Liver (tissue), 9 donors: Measurements from ENCODE around the gene KL. TPM values are rescaled to one million over a fixed set of nuclear protein-coding genes. Genes with fewer than 3 reads are reported as not detected.

ENCODE experiments used
- DNase-seq: peaks from one replicate; pipeline ENCODE4 v3.0.0-alpha.2; 2017; ENCODE audit warnings: low spot score
- H3K27ac ChIP-seq, 2 donors: one replicate each; pipeline ENCODE4 v1.7.0; 2013; ENCODE audit warnings: inconsistent platforms in 2 of 2, low read length in 2 of 2, control low read depth in 1 of 2, low read depth in 1 of 2, mild to moderate bottlenecking in 1 of 2
- H3K27me3 ChIP-seq, 4 donors: one replicate each; pipeline versions ENCODE4 v1.6.1 to v1.7.0; 2013; ENCODE audit warnings: low read length in 3 of 4, inconsistent platforms in 1 of 4, mild to moderate bottlenecking in 1 of 4, moderate library complexity in 1 of 4; ENCODE audit not compliant: control insufficient read depth in 4 of 4, insufficient read depth in 4 of 4
- H3K36me3 ChIP-seq, 4 donors: one replicate each; pipeline versions ENCODE4 v1.6.1 to v1.7.0; 2013; ENCODE audit warnings: low read length in 3 of 4, mild to moderate bottlenecking in 3 of 4, low read depth in 1 of 4, moderate library complexity in 1 of 4; ENCODE audit not compliant: control insufficient read depth in 4 of 4, insufficient read depth in 3 of 4
- H3K4me1 ChIP-seq, 4 donors: one replicate each; pipeline versions ENCODE4 v1.6.1 to v1.7.0; 2013; ENCODE audit warnings: low read length in 3 of 4, mild to moderate bottlenecking in 3 of 4, moderate library complexity in 1 of 4; ENCODE audit not compliant: control insufficient read depth in 4 of 4, insufficient read depth in 4 of 4
- H3K4me3 ChIP-seq, 3 donors: one replicate each; pipeline versions ENCODE4 v1.6.1 to v1.7.0; 2013; ENCODE audit warnings: low read length in 3 of 3, control low read depth in 1 of 3, low read depth in 1 of 3, mild to moderate bottlenecking in 1 of 3
- H3K9ac ChIP-seq, 2 donors: one replicate each; pipeline ENCODE4 v1.7.0; 2013; ENCODE audit warnings: low read length in 2 of 2, mild to moderate bottlenecking in 2 of 2, moderate library complexity in 2 of 2, control low read depth in 1 of 2, low read depth in 1 of 2
- H3K9me3 ChIP-seq, 4 donors: one replicate each; pipeline versions ENCODE4 v1.6.1 to v1.7.0; 2013; ENCODE audit warnings: low read length in 3 of 4; ENCODE audit not compliant: control insufficient read depth in 4 of 4
- EGR1 ChIP-seq, 2 donors: IDR thresholded peaks; 2 replicates each; pipeline ENCODE4 v1.6.1; 2016 to 2018; ENCODE audit warnings: antibody characterized with exemption in 2 of 2, low read depth in 2 of 2
- FOXA1 ChIP-seq: IDR thresholded peaks from 2 replicates; pipeline ENCODE4 v1.6.1; 2016; ENCODE audit warnings: antibody characterized with exemption
- FOXA2 ChIP-seq: IDR thresholded peaks from 2 replicates; pipeline ENCODE4 v1.6.1; 2016; ENCODE audit warnings: antibody characterized with exemption
- GABPA ChIP-seq, 2 donors: IDR thresholded peaks in 1 of 2; conservative IDR thresholded peaks in 1 of 2; 2 replicates each; pipeline ENCODE4 v1.6.1; 2016; ENCODE audit warnings: antibody characterized with exemption in 2 of 2, mild to moderate bottlenecking in 1 of 2, moderate library complexity in 1 of 2
- HNF4A ChIP-seq, 2 donors: conservative IDR thresholded peaks; 2 replicates each; pipeline ENCODE4 v1.6.1; 2016; ENCODE audit warnings: antibody characterized with exemption in 2 of 2, mild to moderate bottlenecking in 2 of 2
- HNF4G ChIP-seq: IDR thresholded peaks from 2 replicates; pipeline ENCODE4 v1.6.1; 2016; ENCODE audit warnings: antibody characterized with exemption
- JUND ChIP-seq, 2 donors: IDR thresholded peaks; 2 replicates each; pipeline ENCODE4 v1.6.1; 2016; ENCODE audit warnings: antibody characterized with exemption in 2 of 2
- NR2F2 ChIP-seq: IDR thresholded peaks from 2 replicates; pipeline ENCODE4 v1.6.1; 2016; ENCODE audit warnings: antibody characterized with exemption
- RAD21 ChIP-seq, 2 donors: IDR thresholded peaks; 2 replicates each; pipeline ENCODE4 v1.6.1; 2016; ENCODE audit warnings: antibody characterized with exemption in 2 of 2, mild to moderate bottlenecking in 2 of 2
- RXRA ChIP-seq, 2 donors: IDR thresholded peaks; 2 replicates each; pipeline ENCODE4 v1.6.1; 2017 to 2018; ENCODE audit warnings: antibody characterized with exemption in 2 of 2, mild to moderate bottlenecking in 1 of 2
- SP1 ChIP-seq: IDR thresholded peaks from 2 replicates; pipeline ENCODE4 v1.6.1; 2018; ENCODE audit warnings: antibody characterized with exemption, mild to moderate bottlenecking
- TAF1 ChIP-seq: conservative IDR thresholded peaks from 2 replicates; pipeline ENCODE4 v1.6.1; 2016; ENCODE audit warnings: antibody characterized with exemption, mild to moderate bottlenecking
- YY1 ChIP-seq: IDR thresholded peaks from 2 replicates; pipeline ENCODE4 v1.6.1; 2016; ENCODE audit warnings: antibody characterized with exemption, mild to moderate bottlenecking
- WGBS: extraction: QIAGEN DNeasy Blood & Tissue Kit; methylation state at CpG from one replicate; pipeline ENCODE4 v1.1.7; 2013; 5-methylcytosine and 5-hydroxymethylcytosine counted together
- polyA plus RNA-seq, 2 donors: library from polyadenylated mRNA; stranded (reverse) in 1 of 2; unstranded in 1 of 2; fragments of 200-250 nt in 1 of 2; fragments of >200 nt in 1 of 2; fragmentation: Nextera tagmentation in 1 of 2; extraction: Ambion mirVana in 1 of 2; gene quantifications; one replicate each; pipeline versions ENCODE4 v1.2.1 to v1.2.3, GENCODE V29; 2013 to 2015
- total RNA-seq, 2 donors: library from RNA; depleted of rRNA; stranded (reverse); fragments of >200 nt; gene quantifications; one replicate each; pipeline ENCODE4 v1.2.3, GENCODE V29; 2014
- TF ChIP-seq, protein P1 (sequence below): IDR thresholded peaks from 2 replicates; pipeline ENCODE4 v1.6.1; 2016; ENCODE audit warnings: antibody characterized with exemption
- TF ChIP-seq, protein P2 (sequence below): IDR thresholded peaks from 2 replicates; pipeline ENCODE4 v1.6.1; 2016; ENCODE audit warnings: antibody characterized with exemption
- TF ChIP-seq, protein P3 (sequence below): fragments of 150-350 bp; IDR thresholded peaks from 2 replicates; pipeline ENCODE4 v1.5.1; 2017; ENCODE audit warnings: improper control_type of control experiment, low read depth, low read length; ENCODE audit not compliant: missing input control
- TF ChIP-seq, protein P4 (sequence below): IDR thresholded peaks from 2 replicates; pipeline ENCODE4 v1.6.1; 2016; ENCODE audit warnings: antibody characterized with exemption, mild to moderate bottlenecking
- donor health status: healthy.
- donor health status: healthy.
- donor health status: healthy.
- donor health status: healthy.
- donor health status: healthy.

The KL gene
- total and polyA plus RNA-seq, 4 donors, result 0.13 to 0.92 (median 0.28) TPM

DNA sequence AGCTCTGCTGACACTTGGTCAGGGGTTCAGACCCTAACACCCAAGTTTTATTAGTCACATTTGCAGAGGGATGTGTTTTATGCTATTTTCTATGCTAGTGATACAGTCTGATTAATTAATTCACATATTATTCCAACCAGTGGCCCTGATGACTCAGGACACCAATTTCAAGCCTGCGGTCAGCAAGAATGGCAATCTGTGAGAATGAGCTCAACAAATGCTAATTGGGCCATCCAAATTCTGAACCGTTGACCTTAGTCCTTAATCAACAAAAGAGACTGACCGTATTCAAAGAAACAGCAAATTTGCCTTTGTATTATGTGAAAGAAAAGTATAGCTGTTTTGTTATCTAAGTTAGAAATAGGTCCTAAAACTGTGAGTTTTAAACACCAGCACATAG is 9.6 kb upstream of the KL start:
- H3K9ac ChIP-seq, result no peak overlapping the region
- no peak overlapping the region for H3K4me3 ChIP-seq
- H3K36me3 ChIP-seq, result no peaks in the 10 kb centered on the region
- H3K9me3 ChIP-seq, result peaks cover 3 to 10% (median 3%) of the 10 kb centered on the region in 4 donors
- H3K27ac ChIP-seq, result no peak overlapping the region
- WGBS, result 49% methylated on average over 3 of the region's 3 CpGs
- no peak for TF ChIP-seq GABPA (IDR thresholded peaks at IDR 0.05 in 1 of 2, conservative IDR thresholded peaks at IDR 0.05 in 1 of 2)
- TF ChIP-seq FOXA2, result no peak
- TF ChIP-seq RXRA (IDR thresholded peaks at IDR 0.05), result no peak
- TF ChIP-seq EGR1 (IDR thresholded peaks at IDR 0.05; ENCODE audit: low read depth in 2 of 2), result no peak
- TF ChIP-seq, protein P1, sequence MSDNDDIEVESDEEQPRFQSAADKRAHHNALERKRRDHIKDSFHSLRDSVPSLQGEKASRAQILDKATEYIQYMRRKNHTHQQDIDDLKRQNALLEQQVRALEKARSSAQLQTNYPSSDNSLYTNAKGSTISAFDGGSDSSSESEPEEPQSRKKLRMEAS, result no peak
- TF ChIP-seq HNF4G, result no peak
- no peak for TF ChIP-seq HNF4A (conservative IDR thresholded peaks at IDR 0.05)
- TF ChIP-seq, protein P2, sequence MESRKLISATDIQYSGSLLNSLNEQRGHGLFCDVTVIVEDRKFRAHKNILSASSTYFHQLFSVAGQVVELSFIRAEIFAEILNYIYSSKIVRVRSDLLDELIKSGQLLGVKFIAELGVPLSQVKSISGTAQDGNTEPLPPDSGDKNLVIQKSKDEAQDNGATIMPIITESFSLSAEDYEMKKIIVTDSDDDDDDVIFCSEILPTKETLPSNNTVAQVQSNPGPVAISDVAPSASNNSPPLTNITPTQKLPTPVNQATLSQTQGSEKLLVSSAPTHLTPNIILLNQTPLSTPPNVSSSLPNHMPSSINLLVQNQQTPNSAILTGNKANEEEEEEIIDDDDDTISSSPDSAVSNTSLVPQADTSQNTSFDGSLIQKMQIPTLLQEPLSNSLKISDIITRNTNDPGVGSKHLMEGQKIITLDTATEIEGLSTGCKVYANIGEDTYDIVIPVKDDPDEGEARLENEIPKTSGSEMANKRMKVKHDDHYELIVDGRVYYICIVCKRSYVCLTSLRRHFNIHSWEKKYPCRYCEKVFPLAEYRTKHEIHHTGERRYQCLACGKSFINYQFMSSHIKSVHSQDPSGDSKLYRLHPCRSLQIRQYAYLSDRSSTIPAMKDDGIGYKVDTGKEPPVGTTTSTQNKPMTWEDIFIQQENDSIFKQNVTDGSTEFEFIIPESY, result no peak
- no peak for TF ChIP-seq TAF1
- TF ChIP-seq RAD21 (IDR thresholded peaks at IDR 0.05), result no peak
- TF ChIP-seq YY1, result no peak
- TF ChIP-seq FOXA1, result no peak
- TF ChIP-seq, protein P3, sequence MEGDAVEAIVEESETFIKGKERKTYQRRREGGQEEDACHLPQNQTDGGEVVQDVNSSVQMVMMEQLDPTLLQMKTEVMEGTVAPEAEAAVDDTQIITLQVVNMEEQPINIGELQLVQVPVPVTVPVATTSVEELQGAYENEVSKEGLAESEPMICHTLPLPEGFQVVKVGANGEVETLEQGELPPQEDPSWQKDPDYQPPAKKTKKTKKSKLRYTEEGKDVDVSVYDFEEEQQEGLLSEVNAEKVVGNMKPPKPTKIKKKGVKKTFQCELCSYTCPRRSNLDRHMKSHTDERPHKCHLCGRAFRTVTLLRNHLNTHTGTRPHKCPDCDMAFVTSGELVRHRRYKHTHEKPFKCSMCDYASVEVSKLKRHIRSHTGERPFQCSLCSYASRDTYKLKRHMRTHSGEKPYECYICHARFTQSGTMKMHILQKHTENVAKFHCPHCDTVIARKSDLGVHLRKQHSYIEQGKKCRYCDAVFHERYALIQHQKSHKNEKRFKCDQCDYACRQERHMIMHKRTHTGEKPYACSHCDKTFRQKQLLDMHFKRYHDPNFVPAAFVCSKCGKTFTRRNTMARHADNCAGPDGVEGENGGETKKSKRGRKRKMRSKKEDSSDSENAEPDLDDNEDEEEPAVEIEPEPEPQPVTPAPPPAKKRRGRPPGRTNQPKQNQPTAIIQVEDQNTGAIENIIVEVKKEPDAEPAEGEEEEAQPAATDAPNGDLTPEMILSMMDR, result no peak
- DNase-seq, result no peak
- peaks cover 0 to 4% (median 0%) of the 10 kb centered on the region in 4 donors for H3K4me1 ChIP-seq
- H3K27me3 ChIP-seq, result no peaks in the 10 kb centered on the region

DNA sequence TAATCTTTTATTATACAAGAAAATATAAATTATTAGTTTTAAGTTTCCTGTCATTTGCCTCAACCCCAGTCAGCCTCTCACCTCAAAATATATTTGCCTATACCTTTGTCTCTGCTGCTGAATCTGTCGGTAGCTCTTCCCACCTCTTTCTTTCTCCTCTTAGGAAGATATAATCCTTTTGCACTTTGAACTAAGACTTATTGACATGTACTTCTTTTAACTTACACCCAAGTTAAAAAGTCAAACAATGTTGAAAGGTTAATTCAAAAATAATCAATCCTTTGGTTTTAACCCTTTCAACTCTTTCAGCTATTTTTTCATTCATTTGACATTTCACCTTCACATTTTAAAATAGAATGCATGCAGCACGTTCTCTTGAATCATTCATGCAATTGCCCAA is 9.0 kb upstream of the KL start:
- no peak overlapping the region for H3K4me3 ChIP-seq
- no peaks in the 10 kb centered on the region for H3K36me3 ChIP-seq
- H3K9ac ChIP-seq, result no peak overlapping the region
- H3K27ac ChIP-seq, result no peak overlapping the region
- TF ChIP-seq, protein P1, result no peak
- no peak for TF ChIP-seq NR2F2
- TF ChIP-seq, protein P2, result no peak
- TF ChIP-seq JUND (IDR thresholded peaks at IDR 0.05), result no peak
- TF ChIP-seq EGR1 (IDR thresholded peaks at IDR 0.05; ENCODE audit: low read depth in 2 of 2), result no peak
- no peak for TF ChIP-seq FOXA2
- no peak for TF ChIP-seq FOXA1
- TF ChIP-seq RAD21 (IDR thresholded peaks at IDR 0.05), result no peak
- TF ChIP-seq SP1, result no peak
- TF ChIP-seq YY1, result no peak
- TF ChIP-seq, protein P4, sequence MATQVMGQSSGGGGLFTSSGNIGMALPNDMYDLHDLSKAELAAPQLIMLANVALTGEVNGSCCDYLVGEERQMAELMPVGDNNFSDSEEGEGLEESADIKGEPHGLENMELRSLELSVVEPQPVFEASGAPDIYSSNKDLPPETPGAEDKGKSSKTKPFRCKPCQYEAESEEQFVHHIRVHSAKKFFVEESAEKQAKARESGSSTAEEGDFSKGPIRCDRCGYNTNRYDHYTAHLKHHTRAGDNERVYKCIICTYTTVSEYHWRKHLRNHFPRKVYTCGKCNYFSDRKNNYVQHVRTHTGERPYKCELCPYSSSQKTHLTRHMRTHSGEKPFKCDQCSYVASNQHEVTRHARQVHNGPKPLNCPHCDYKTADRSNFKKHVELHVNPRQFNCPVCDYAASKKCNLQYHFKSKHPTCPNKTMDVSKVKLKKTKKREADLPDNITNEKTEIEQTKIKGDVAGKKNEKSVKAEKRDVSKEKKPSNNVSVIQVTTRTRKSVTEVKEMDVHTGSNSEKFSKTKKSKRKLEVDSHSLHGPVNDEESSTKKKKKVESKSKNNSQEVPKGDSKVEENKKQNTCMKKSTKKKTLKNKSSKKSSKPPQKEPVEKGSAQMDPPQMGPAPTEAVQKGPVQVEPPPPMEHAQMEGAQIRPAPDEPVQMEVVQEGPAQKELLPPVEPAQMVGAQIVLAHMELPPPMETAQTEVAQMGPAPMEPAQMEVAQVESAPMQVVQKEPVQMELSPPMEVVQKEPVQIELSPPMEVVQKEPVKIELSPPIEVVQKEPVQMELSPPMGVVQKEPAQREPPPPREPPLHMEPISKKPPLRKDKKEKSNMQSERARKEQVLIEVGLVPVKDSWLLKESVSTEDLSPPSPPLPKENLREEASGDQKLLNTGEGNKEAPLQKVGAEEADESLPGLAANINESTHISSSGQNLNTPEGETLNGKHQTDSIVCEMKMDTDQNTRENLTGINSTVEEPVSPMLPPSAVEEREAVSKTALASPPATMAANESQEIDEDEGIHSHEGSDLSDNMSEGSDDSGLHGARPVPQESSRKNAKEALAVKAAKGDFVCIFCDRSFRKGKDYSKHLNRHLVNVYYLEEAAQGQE, result no peak
- H3K4me1 ChIP-seq, result peaks cover 0 to 4% (median 0%) of the 10 kb centered on the region in 4 donors
- 50% methylated on average over 2 of the region's 2 CpGs for WGBS
- H3K27me3 ChIP-seq, result no peaks in the 10 kb centered on the region
- DNase-seq, result no peak
- peaks cover 3 to 10% (median 3%) of the 10 kb centered on the region in 4 donors for H3K9me3 ChIP-seq
